Spleen (tissue), 7 donors: ENCODE data around the gene PPME1.

Source experiments
- CTCF ChIP-seq, 11 experiments: fragments of 200-600 bp in 7 of 11; fragments of 450-650 bp in 4 of 11; sonication (generic) in 4 of 11; IDR thresholded peaks in 8 of 11; conservative IDR thresholded peaks in 3 of 11; 1 replicate in 7 of 11; 2 replicates in 4 of 11; pipeline versions ENCODE4 v1.4.0 to v1.8.0; 2016 to 2021; ENCODE audit warnings: antibody characterized with exemption in 11 of 11, inconsistent platforms in 4 of 11, mild to moderate bottlenecking in 1 of 11
- POLR2A ChIP-seq, 3 donors: fragments of 450-650 bp; IDR thresholded peaks; one replicate each; pipeline ENCODE4 v1.5.1; 2017; ENCODE audit warnings: antibody characterized with exemption in 3 of 3, mild to moderate bottlenecking in 1 of 3
- donor health status: DM: no; HTN: no; CAD: no; lungs with moderate emphysema.
- donor health status: DM: no; HTN: no; CAD: no.
- donor health status: DM: no; HTN: no; CAD: no.

GRCh38 chr11:74297484-74297883, 126.4 kb downstream of the PPME1 start:
- TF ChIP-seq CTCF (IDR thresholded peaks at IDR 0.05 in 8 of 11, conservative IDR thresholded peaks at IDR 0.05 in 3 of 11) (no peak), POLR2A (IDR thresholded peaks at IDR 0.05) (no peak)
